HUES6 (cell line): ENCODE data around the gene CAP2.
"Not testable (repeated sequence)": the region's sequence is repeated elsewhere in the genome, so short reads cannot be mapped to it uniquely, and the experiment has no call there.

Experiments used
- H3K27ac ChIP-seq: 2 replicates; pipeline ENCODE4 v1.7.0; 2013; ENCODE audit warnings: low read depth, mild to moderate bottlenecking, low read length, inconsistent platforms
- H3K27me3 ChIP-seq: 2 replicates; pipeline ENCODE4 v1.6.1; 2013; ENCODE audit warnings: low read length; ENCODE audit not compliant: control insufficient read depth, insufficient read depth
- H3K36me3 ChIP-seq: 2 replicates; pipeline ENCODE4 v1.6.1; 2013; ENCODE audit warnings: low read length; ENCODE audit not compliant: control insufficient read depth, insufficient read depth
- H3K4me1 ChIP-seq: 2 replicates; pipeline ENCODE4 v1.6.1; 2013; ENCODE audit warnings: low read length; ENCODE audit not compliant: control insufficient read depth, insufficient read depth
- H3K4me3 ChIP-seq: 2 replicates; pipeline ENCODE4 v1.5.1; 2013; ENCODE audit warnings: low read depth, low read length
- H3K9ac ChIP-seq: one replicate; pipeline ENCODE4 v1.6.1; 2013; ENCODE audit warnings: mild to moderate bottlenecking, low read length
- H3K9me3 ChIP-seq: 2 replicates; pipeline ENCODE4 v1.6.1; 2013; ENCODE audit warnings: low read depth, low read length; ENCODE audit not compliant: control insufficient read depth, insufficient read depth

Gene CAP2

GRCh38 chr6:17525637-17526036 lies 132.2 kb downstream of the CAP2 start:
- no peaks in the 10 kb centered on the region for H3K9me3 ChIP-seq
- no peaks in the 10 kb centered on the region for H3K27me3 ChIP-seq
- no peak overlapping the region for H3K9ac ChIP-seq
- no peak overlapping the region for H3K4me3 ChIP-seq
- H3K36me3 ChIP-seq, result no peaks in the 10 kb centered on the region
- H3K27ac ChIP-seq, result no peak overlapping the region
- H3K4me1 ChIP-seq, result no peaks in the 10 kb centered on the region

DNA sequence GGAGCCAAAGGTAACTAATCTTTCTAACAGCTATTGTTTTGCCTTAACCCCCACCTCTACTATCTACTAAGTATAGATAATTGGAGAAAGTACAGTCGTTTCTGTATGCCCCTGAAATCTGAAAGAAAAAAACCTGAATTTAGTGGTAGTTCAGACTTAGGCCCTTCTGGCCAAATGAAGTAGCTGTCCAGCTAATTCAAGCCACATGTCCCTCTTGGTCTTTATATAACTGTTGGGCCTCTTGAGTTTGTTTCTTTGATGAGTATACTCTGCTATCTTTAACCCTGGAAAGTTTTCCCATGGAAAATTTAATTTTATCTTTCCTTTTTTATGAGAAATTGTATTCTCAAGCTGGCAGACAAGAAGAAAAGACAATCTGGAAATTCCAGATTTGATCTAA lies 133.7 kb downstream of the CAP2 start:
- Histone ChIP-seq H3K4me1 (no peaks in the 10 kb centered on the region), H3K4me3 (no peak overlapping the region), H3K27me3 (no peaks in the 10 kb centered on the region), H3K36me3 (no peaks in the 10 kb centered on the region), H3K27ac (no peak overlapping the region), H3K9me3 (no peaks in the 10 kb centered on the region), H3K9ac (no peak overlapping the region)

- H3K4me1 ChIP-seq, result no peaks in the 10 kb centered on the region
Observed at GRCh38 chr6:17530321-17530835, 137.0 kb downstream of the CAP2 start.

GRCh38 chr6:17536586-17536985 lies 143.2 kb downstream of the CAP2 start:
- no peaks in the 10 kb centered on the region for H3K27me3 ChIP-seq
- no peak overlapping the region for H3K27ac ChIP-seq
- H3K9me3 ChIP-seq, result no peaks in the 10 kb centered on the region
- no peak overlapping the region for H3K4me3 ChIP-seq
- no peak overlapping the region for H3K9ac ChIP-seq
- no peaks in the 10 kb centered on the region for H3K4me1 ChIP-seq
- no peaks in the 10 kb centered on the region; the same call in 1 of the 2 replicates for H3K36me3 ChIP-seq

More at GRCh38 chr6:17530321-17530835, 137.0 kb downstream of the CAP2 start:
- Histone ChIP-seq H3K4me3 (no peak overlapping the region), H3K9ac (no peak overlapping the region), H3K9me3 (no peaks in the 10 kb centered on the region), H3K27ac (no peak overlapping the region), H3K27me3 (no peaks in the 10 kb centered on the region), H3K36me3 (no peaks in the 10 kb centered on the region)

DNA sequence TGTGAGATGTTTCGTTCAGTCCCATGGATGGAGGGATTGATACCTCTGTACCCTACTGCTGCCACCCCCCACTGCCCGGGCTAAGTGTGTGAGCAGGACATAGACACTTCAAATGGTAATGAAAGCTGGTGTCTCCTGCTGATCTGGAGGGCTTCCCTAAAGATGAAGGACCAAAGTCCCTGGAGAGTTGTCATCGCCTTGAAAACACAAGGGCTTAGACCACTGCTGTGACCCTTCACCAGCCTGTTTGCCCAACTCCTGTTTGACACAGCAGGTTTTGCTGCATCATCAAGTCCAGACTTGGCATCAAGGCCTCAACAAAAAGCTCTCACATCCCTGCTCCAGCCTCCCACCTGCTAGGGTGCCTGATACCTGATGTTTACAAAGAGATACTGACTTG lies 148.8 kb downstream of the CAP2 start:
- Histone ChIP-seq H3K27ac (no peak overlapping the region), H3K36me3 (peaks cover 13% of the 10 kb centered on the region), H3K9me3 (no peaks in the 10 kb centered on the region), H3K27me3 (no peaks in the 10 kb centered on the region), H3K4me1 (no peaks in the 10 kb centered on the region), H3K4me3 (no peak overlapping the region), H3K9ac (no peak overlapping the region)

DNA sequence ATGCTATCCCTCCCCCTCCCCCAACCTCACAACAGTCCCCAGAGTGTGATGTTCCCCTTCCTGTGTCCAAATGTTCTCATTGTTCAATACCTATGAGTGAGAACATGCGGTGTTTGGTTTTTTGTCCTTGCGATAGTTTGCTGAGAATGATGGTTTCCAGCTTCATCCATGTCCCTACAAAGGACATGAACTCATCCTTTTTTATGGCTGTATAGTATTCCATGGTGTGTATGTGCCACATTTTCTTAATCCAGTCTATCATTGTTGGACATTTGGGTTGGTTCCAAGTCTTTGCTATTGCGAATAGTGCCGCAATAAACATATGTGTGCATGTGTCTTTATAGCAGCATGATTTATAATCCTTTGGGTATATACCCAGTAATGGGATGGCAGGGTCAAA lies 152.3 kb downstream of the CAP2 start:
- peaks cover 16% of the 10 kb centered on the region for H3K36me3 ChIP-seq
- H3K9ac ChIP-seq, H3K4me1 ChIP-seq, H3K27ac ChIP-seq, H3K4me3 ChIP-seq, H3K9me3 ChIP-seq, H3K27me3 ChIP-seq: not testable (repeated sequence)

DNA sequence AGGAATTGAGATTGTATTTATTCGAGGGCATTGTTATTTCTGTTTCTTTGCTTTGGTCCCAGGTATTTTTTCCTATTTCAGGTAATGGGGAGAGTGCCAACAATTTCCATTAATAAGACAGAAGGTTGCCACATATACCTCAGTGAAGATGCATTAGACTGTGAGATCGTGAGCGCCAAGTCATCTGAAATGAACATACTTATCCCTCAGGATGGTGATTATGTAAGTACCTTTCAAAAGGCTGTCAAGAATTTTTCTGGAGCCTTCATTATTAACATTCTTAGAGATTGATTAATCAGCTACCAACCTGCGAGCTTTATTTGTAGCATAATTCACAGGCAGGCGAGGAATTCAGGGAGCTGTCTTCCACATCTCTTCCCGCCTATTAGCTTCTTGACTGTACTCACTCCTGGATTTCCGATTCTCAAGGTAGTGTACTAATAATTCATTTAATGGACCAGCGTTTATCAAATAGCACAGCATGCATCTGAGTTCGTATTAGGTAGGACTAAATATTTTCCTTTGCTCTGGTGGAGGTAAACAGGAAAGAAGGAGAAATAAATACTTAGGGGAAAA lies 158.1 kb downstream of the CAP2 start:
- Histone ChIP-seq H3K9ac (no peak overlapping the region), H3K9me3 (no peaks in the 10 kb centered on the region), H3K36me3 (peaks cover 24% of the 10 kb centered on the region), H3K4me3 (no peak overlapping the region), H3K27ac (no peak overlapping the region), H3K4me1 (no peaks in the 10 kb centered on the region), H3K27me3 (no peaks in the 10 kb centered on the region)

GRCh38 chr6:17552861-17553260 lies 159.5 kb downstream of the CAP2 start:
- Histone ChIP-seq H3K27me3 (no peaks in the 10 kb centered on the region), H3K4me1 (no peaks in the 10 kb centered on the region), H3K4me3 (no peak overlapping the region), H3K36me3 (peaks cover 24% of the 10 kb centered on the region), H3K9me3 (no peaks in the 10 kb centered on the region), H3K27ac (no peak overlapping the region), H3K9ac (no peak overlapping the region)

- Histone ChIP-seq H3K4me3 (no peak overlapping the region), H3K4me1 (no peaks in the 10 kb centered on the region), H3K9ac (no peak overlapping the region), H3K27ac (no peak overlapping the region), H3K36me3 (peaks cover 21% of the 10 kb centered on the region), H3K27me3 (no peaks in the 10 kb centered on the region), H3K9me3 (peaks cover 6% of the 10 kb centered on the region)
Observed at GRCh38 chr6:17556014-17556413, 162.6 kb downstream of the CAP2 start.

DNA sequence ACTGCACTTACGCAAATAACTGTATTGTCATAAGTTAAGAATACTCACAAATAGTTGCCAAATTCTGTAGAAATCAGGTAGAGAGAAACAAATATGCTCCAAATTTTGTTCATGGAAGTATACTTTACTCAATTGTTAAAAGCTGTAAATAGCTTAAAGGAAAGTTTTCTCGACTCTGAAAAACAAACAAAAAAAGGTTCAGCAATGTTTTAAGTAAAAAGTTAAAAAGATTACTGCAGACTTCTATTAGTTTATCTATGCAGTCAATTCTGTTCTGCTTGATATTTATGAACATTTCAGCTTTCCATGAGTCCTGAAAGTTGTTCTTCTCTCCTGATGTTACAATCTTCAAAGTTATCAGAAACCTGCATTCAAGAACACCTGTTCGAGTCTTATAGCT lies 169.2 kb downstream of the CAP2 start:
- H3K9ac ChIP-seq, result no peak overlapping the region
- H3K27me3 ChIP-seq, result no peaks in the 10 kb centered on the region
- H3K27ac ChIP-seq, result no peak overlapping the region
- no peak overlapping the region for H3K4me3 ChIP-seq
- H3K36me3 ChIP-seq, result no peaks in the 10 kb centered on the region
- no peaks in the 10 kb centered on the region for H3K4me1 ChIP-seq
- peaks cover 46% of the 10 kb centered on the region for H3K9me3 ChIP-seq

DNA sequence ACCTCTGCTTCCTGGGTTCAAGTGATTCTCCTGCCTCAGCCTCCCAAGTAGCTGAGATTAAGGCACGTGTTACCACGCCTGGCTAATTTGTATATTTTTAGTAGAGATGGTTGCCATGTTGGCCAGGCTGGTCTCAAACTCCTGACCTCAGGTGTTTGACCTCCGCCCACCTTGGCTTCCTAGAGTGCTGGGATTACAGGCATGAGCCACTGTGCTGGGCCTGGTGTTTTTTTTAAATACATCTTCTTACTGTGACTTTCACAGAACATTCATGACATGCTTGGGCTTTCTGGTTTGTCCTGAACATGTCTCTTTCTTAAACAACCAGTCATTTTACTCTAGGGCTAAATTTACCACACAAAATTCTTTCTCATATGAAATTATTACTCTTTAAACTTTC lies 172.0 kb downstream of the CAP2 start:
- no peaks in the 10 kb centered on the region for H3K27me3 ChIP-seq
- no peak overlapping the region for H3K4me3 ChIP-seq
- no peaks in the 10 kb centered on the region for H3K36me3 ChIP-seq
- no peaks in the 10 kb centered on the region for H3K4me1 ChIP-seq
- H3K9ac ChIP-seq, result no peak overlapping the region
- H3K27ac ChIP-seq, result no peak overlapping the region
- H3K9me3 ChIP-seq, result peaks cover 51% of the 10 kb centered on the region
